GM21529 (cell line): ENCODE measurements around the gene FOXF1.

Experiments
- ATAC-seq: cut with Tn5 transposase; IDR thresholded peaks from one replicate; pipeline ENCODE4 v1.9.1; 2021; ENCODE audit not compliant: unreplicated experiment

FOXF1 gene

GRCh38 chr16:86515777-86516622 lies 5.7 kb downstream of the FOXF1 start:
- ATAC-seq, result no peak

DNA sequence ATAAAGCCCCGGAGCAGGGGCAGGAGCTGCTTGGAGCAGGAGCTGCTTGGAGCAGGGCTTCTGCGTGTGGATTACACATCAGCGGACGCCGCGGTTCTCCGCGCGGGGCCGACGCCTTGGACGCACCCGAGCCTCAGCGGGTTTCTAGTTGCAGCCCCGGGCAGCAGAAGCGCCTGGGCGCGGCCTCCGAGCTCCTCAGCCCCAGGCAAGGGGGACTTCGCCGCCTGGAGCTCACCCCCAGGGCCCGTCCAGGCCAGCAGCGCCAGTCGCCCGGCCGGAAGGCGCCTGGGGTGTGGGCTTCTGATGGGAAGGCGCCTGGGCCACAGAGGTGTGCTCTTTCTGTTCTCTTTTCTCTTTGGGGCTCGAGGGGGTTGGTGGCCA lies 6.3 kb downstream of the FOXF1 start:
- ATAC-seq, result no peak

- no peak for ATAC-seq
Measured at GRCh38 chr16:86517033-86517432, 6.7 kb downstream of the FOXF1 start.

- ATAC-seq, result no peak
Measured at GRCh38 chr16:86517652-86518258, 7.4 kb downstream of the FOXF1 start.

DNA sequence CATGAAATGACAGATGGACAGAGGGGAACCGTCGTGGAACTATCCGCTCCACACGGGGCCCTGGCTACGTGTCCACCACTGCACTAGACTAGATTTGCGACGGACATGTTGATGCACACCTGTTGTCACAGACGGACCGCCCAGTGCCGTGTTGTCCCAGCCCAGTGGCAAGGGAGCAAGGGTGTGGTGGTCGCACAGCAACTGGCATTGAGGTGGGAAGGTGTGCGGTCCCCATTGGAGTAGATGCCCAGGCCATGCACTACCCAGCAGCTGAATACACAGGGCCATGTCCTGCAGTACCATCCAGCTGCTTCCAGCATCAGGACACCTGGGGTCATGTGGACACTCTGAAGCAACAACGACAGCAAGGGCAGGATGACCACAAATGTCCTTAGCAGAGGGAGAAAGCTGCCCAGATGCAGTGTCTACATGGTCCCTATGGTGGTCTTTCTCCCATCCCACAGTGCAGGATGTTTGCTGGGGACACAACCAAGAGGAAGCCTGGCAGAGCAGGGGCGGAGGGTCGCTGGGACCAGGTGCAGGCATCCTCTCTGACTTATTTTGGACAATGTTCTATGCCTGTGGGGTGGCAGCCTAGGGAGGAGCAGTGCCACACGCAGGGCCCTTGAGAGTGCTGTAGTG lies 8.8 kb downstream of the FOXF1 start:
- ATAC-seq, result no peak

DNA sequence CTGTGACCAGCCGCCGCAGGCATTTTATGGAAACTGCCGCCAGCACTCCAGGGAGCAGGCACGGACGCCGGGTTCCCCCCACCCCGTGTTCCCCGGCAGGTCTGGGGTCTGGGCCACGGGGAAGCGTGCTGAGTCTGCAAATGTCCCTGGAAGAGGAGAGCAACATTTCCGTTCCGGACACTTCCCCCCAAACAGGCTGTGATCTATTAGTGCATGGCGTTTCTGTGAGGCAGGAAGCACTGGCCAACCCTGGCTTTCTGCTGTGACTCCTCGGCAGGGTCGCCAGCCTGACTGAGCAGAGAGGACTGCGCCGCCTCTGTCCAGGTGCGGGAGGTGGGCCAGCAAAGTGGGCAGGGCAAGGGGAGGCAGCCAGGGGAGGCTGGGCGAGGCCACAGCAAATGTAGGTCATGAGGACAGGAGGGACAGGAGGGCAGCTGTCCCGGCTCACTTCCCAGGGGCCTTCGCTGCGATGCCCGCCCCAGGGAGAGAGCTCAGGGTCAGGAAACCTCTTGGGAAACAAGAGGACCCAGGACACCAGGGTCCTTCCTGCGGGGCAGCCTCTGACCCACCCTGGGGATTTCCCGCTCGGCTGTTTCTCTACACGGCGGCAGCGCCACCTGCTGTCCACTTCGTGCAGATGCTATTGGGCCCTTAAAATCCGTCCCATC lies 9.5 kb downstream of the FOXF1 start:
- ATAC-seq, result no peak

- no peak for ATAC-seq
Measured at GRCh38 chr16:86520317-86521210, 10.2 kb downstream of the FOXF1 start.

DNA sequence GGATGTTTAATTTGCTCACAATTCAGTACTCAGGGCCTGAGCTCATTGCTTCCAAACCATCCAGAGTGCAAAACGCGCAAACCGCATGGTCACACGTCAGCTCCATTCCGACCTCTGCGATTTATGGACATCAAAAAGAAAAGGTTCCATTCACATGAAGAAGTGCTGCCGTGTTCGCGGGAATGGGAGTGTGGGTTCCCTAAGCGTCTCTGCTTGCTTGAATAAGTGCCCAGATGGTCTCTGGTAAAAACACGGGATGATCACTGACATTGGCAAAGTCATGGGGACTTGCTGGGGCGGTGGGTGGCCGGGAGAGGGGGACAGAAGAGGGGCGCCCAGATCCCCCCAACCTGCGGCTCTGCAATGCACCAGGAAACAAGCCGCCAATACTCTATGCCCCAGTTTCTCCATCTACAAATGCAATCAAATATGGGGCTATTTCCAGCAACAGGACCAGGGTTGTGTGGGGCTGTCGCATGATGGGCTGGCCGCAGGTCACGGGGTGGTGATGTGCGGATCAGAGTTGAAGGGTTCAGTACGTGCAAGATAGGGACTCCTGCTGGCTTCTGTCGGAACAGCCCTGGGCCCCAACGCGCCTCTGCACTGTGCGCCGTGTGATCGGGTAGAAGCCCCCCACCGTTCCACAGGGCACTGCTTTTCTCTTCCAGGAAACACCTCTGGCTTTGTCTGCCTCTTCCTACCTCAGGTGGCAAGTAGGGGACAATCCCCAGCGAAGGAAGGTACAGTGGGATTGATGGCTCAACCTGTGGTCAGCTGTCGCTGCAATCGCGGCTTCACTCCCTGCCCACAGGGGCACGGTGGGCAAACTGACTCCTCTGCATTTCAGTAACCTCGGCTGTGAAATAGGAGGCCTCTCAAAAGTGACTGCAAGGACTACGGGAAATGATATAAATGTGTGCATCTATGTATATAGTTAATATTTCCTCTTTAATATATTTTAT lies 11.2 kb downstream of the FOXF1 start:
- no peak for ATAC-seq

DNA sequence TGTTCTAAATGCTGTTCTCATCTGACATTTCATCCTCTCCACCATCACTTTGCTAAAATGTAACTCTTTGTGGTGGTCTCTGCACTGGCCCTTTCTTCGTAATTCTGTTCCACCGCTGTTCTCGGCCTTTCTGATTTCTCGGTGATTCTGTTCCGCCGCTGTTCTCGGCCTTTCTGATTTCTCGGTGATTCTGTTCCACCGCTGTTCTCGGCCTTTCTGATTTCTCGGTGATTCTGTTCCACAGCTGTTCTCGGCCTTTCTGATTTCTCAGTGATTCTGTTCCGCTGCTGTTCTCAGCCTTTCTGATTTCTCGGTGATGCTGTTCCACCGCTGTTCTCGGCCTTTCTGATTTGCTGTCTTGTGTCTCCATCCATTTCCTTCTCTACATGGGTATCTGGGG lies 12.3 kb downstream of the FOXF1 start:
- ATAC-seq, result no peak

DNA sequence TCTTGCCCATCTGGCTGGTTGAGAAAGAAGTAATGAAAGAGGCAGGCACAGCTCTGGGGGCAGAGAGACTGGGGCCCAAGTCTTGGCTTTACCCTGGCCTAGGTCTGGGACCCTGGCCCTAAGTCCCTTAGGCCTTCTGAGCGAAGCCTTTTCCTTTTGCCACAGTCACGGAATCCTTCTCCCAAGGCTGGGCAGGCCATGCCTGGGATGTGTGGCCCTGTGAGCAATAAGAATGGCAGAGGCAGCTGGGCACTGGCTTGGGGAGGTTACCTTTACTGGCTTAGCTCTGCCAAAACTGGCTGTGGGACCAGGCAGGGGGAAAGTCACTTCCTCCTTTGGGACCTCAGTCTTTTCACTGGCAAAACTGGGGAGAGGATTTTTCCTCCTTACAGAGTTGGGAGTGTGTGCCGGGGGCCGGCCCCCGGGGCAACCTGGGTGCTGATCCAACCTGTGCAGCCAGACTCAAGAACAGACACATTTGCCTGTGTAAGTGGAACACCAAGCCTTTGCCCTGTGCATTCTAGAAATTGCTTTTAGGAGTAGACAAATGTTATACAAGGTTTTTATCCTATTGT lies 12.9 kb downstream of the FOXF1 start:
- no peak for ATAC-seq

- ATAC-seq, result no peak
Measured at GRCh38 chr16:86524029-86524428, 13.7 kb downstream of the FOXF1 start.

- no peak for ATAC-seq
Measured at GRCh38 chr16:86525696-86526095, 15.4 kb downstream of the FOXF1 start.

DNA sequence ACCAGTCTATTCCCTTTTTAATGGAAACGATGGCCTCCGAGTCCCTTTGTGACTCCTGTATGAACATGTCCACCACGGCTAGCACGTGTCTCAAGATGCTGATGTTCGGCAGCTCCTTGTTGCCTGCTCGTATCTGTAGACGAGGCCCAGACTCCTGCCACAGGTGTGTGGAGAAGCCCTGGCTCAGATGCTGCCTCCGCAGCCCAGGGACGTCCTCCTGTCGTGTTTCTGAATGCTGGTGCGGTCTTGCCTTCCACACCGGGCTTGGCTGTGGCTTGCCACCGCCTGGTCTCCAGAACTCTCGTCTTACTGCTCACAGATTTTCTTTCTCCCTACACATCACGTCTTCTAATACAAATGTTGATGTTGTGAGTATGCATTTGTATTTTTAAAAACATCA lies 17.0 kb downstream of the FOXF1 start:
- no peak for ATAC-seq

DNA sequence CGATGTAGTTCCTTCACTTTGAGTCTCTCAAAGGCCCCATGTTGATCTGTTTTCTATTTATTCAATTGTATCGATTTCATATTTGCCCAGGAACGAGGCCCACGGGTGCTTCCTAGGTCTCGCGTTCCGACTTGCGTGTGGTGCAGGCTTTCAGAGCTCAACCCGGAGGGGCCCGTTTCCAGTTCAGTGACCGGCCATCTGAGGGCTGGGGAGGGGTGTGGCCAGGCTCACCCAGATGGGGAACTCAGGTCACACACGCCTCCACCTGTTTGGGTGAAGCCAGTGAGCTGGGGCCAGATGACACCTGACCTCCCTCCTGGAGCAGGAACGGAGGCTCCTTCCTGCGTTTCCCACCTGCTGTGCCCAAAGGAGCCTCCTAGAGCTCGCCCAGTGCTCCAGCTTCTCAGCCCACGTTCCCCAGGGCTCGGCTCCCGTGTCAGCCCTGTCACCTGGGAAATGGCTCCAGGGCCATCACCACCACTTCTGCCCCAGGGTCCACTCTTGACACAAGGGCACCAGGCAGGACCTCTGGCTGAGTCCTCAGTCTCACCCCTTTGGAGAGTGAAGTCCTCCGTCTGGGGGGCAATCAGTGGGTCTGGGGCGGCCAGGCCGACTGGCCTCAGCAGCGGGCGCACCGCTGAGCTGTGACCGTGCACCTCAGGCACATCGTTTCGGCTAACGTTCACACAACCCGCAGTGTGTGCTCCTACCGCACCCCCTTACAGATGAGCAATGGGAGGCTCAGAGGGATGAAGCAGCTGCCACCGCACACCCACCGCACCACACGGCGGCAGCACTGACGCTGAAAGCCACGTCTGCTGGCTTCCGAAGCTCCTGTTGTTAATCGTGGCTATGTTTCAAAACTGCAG lies 18.0 kb downstream of the FOXF1 start:
- no peak for ATAC-seq

GRCh38 chr16:86529160-86529559 lies 18.8 kb downstream of the FOXF1 start:
- ATAC-seq, result no peak

- no peak for ATAC-seq
Measured at GRCh38 chr16:86530251-86531190, 20.2 kb downstream of the FOXF1 start.

GRCh38 chr16:86531191-86531545 lies 20.8 kb downstream of the FOXF1 start:
- ATAC-seq, result no peak
